Measurements from ENCODE around the gene SH3BP2. TPM values are rescaled to one million over a fixed set of nuclear protein-coding genes. Genes with fewer than 3 reads are reported as not detected.

SH3BP2 gene
- total RNA-seq, 1 donor from 2014 or later = 62.1 TPM

DNA sequence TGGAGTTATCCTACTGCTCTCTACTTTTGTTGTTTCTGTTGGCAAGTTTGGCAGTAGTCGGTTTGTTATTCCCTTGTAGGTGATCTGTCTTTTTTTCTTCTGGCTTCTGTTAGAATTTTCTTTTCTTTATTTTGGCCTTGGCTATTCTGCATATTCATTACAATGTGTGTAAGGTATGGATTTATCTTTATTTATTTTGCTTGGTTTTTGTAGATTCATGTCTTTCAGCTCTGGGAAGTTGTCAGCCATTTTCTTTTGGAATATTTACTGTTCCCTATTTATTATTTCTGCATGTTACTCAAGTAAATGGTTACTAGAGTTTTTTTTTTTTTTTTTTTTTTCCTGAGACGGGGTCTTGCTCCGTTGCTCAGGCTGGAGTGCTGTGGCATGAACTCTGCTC is 63.4 kb downstream of the SH3BP2 start:
- DNase-seq (ENCODE audit: low spot score) = no peak

DNA sequence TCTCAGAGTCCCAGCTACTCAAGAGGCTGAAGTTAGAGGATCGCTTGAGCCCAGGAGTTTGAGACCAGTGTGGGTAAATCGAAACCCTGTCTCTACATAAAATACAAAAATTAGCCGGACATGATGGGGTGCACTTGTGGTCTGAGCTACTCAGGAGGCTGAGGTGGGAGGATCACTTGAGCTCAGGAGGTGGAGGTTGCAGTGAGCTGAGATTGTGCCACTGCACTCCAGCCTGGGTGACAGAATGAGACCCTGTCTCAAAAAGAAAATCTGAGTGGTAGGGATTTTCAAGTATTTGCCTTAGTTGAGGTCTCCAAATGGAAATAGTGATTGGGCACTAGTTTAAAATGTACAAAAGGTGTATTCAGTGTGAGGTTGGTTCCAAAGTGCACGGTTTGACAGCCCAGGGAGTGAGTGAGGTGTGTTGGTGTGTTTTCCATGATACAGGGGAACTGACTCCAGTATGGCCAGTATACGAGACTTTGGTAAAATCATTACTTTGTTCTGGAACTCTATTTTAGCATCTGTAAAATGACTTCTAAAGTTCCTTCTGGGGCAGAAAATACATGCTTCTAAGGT is 64.6 kb downstream of the SH3BP2 start:
- DNase-seq (ENCODE audit: low spot score) = no peak

DNA sequence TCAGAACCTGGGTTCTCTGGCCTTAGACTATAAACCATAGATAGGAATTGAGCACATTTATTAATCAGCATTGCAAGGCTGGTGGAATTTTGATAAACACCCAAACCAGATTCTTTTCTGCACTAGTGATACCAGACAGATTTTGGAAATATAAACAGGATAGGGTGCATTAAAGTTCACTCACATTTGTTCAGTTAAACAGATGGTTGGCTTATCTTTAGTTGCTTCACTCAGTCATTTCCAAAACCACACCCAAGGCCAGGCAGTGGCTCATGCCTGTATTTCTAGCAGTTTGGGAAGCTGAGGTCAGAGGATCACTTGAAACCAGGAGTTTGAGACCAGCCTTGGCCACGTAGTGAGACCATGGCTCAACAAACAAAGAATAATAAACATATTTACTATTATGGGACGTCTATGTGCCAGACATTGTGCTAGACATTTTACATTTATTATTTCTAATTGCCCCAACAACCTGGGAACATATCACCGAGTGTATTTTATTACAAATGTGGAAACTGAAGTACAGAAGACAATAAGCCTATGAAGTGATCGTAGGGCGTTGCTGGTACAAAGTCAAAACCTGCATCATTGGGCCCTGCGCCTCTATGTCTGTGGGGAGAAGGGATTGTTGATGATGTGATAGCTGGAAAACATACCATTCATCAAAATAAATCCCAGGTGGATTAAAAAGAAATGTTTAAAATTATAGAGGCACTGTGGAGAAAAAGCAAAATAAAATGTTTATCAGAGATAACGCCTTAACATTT is 65.7 kb downstream of the SH3BP2 start:
- no peak for DNase-seq (ENCODE audit: low spot score)

DNA sequence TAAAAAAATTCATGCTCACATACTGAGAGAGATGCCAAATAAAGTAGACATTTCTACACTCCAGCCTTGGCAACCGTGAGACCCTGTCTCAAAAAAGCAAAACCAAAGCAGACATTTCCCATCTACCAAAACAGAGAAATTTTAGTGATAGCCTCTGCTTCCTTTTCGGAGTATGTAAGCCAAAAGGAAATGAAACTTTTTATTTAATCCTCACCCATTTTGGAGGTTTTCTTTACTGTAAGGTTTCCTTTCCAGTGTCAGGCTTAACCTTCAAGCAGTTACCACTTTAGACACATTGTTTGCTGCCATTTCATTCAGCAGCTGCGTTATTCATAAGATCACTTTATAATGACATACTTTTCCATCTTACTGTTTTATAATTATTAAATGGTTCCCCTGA is 66.6 kb downstream of the SH3BP2 start:
- DNase-seq (ENCODE audit: low spot score) = no peak

DNA sequence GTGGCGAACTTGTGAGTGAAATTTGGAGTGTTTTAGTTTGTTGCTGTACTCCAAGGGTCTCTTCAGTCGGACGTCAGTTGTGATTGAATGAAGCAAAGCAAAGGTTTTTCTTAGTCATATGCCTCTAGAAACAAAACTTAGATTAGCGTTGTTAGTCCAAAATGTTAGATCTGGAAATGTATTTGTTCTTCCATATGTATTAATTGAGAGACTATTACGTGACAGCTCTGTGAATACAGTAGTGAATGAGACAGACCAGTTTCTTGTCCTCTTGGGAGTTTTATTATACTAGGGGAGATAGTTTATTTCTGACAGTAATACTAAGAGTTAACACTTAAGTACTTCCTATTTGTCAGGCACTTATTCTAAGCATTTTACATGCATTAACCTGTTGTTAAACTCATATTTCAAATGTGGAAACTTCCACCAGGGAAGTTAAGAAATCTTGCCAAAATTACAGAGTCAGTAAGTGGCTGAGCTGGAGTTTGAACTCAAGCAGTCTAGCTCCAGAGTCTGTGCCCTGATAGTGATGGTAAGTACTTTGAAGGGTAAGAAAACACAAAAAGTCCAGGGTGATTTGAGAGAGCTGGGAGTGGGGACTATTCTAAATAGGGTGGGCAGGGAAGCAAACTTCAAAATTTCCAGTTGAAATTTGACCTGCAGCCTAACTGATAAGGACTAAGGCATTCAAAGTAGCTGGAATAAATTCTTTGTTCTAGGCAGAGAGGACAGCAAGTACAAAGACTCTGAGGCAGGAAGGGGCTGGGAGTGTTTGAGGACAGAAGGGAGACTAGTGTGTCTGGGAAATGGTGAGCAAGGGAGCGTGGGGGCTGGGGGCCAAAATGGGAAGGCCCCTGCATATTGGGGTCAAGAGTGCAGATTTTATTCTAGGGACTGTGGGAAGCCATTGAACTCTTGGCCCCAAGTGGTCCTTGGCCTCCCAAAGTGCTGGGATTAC is 67.8 kb downstream of the SH3BP2 start:
- no peak for DNase-seq (ENCODE audit: low spot score)

- no peak for DNase-seq (ENCODE audit: low spot score)
Observed at GRCh38 chr4:2861631-2862436, 68.9 kb downstream of the SH3BP2 start.

DNA sequence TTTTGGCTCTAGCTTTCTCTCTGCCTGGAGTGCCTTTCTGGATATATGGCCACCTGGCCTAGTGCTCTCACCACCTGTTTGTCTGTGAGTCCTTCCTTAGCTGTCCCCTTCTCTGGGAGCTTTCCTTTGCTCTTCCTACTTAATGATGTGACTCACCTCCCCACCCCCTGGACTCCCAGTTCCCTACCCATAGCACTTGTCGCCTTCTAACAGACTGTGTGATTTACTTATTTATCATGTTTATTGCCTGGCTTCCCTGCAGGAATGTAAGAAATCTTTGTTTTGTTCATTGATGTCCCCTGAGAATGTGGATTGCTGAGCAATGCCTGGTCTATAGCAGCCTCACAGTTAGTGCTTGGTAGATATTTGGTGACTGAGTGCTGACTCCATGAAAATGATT is 69.6 kb downstream of the SH3BP2 start:
- no peak for DNase-seq (ENCODE audit: low spot score)

DNA sequence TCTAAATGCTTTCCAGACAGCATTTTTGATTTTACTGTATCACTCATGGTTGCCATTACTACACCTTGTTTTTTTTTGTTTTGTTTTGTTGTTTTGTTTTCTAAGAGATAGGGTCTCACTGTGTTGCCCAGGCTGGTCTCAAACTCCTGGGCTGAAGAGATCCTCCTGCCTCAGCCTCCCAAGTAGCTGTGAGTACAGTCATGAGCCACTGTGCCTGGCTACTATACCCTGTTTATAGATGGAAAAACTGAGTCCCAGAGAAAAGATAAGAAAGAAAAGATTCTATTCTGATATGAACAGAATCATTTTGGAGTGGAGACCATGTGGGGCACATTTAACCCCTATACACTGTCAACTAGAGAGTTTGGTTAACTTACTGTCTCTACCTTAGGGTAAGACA is 70.8 kb downstream of the SH3BP2 start:
- DNase-seq (ENCODE audit: low spot score) = no peak

DNA sequence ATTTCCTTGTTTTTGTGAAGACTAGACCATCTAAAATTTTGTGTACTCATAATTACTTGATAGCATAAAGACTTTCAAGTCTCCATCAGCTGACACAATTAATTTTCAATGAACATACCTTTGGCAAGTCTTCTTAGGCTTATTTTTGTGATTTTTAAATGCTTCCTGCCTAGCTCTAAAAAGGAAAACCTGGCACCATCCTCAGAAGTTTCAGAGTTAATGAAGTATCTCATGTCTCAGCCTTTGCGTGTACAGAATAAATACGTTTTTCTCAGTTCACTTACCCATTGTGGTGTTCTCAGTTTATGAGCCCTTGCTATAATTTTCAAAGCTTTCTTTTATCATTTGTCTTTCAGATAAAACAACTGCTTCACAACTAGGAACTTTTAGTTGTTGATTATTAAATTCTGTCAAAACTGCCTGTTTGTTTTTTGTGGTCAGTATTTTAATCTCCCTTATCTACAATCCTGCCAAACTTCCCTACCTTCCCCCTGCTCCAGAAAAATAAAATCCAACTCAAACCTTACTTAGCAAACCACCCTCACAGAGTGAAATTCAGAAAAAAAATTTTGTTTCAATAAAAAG is 72.4 kb downstream of the SH3BP2 start:
- DNase-seq (ENCODE audit: low spot score) = no peak

GRCh38 chr4:2866160-2866861 is 73.4 kb downstream of the SH3BP2 start:
- no peak for DNase-seq (ENCODE audit: low spot score)

- DNase-seq (ENCODE audit: low spot score) = no peak
Observed at GRCh38 chr4:2866891-2867290, 74.0 kb downstream of the SH3BP2 start.

GRCh38 chr4:2867758-2868491 is 75.0 kb downstream of the SH3BP2 start:
- peak; percentile 47 for DNase-seq (ENCODE audit: low spot score)

- no peak for DNase-seq (ENCODE audit: low spot score)
Observed at GRCh38 chr4:2868877-2869487, 76.1 kb downstream of the SH3BP2 start.

DNA sequence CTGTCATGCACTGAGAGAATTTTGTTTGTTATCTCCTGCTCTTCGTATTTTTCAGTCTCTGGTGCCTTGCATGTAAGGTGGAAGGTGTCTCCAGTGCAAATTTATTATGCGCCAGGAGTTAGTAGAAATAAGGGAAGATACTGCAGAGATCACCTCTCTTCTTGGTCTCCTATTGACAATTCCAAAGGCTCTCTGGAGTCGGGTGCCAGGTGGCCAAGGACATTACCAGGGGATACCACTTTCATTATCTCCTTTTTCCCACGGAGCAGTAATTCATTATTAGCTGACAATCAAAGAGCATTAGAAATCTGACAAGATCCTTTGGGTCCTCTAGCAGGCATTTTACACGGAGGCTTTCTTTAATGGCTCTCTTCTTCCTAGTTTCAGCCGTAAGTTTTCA is 76.8 kb downstream of the SH3BP2 start:
- DNase-seq (ENCODE audit: low spot score) = no peak

GRCh38 chr4:2870082-2870481 is 77.2 kb downstream of the SH3BP2 start:
- DNase-seq (ENCODE audit: low spot score) = no peak

DNA sequence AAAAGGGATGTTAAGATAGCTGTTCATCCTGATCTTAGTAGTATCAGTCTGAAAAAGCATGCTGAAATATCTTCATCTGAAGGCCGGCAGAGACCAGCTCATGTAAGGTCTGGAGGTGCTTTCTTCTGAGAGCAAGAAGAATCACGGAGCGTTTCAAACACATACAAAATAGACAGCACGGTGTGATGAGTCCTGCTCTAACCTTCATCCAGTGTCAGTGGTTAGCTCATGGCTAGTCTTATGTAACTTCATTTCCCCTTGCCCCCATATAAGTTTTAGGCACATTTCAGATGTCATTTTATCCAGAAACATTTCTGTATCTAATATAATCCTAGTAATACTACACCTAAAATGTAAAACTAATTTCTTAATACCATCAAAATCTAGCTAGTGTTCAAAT is 78.6 kb downstream of the SH3BP2 start:
- no peak for DNase-seq (ENCODE audit: low spot score)

DNA sequence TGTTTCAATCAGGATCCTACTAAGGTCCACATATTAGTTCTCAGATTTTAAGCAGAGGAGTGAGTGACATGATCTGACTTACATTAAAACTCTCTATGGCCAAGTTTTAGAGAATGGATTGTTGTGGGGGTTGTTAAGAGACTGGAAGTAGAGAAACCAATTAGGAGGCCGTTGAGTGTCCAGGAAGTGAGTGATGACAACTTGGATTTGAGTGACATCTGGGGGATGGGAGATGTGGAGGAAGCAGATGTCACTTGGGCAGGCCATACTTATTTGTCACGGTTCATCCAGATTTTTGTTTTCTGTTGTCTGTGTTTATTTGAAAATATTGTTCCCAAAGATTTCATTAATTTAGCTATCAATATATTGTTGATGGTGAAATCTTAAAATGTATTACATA is 79.0 kb downstream of the SH3BP2 start:
- no peak for DNase-seq (ENCODE audit: low spot score)

DNA sequence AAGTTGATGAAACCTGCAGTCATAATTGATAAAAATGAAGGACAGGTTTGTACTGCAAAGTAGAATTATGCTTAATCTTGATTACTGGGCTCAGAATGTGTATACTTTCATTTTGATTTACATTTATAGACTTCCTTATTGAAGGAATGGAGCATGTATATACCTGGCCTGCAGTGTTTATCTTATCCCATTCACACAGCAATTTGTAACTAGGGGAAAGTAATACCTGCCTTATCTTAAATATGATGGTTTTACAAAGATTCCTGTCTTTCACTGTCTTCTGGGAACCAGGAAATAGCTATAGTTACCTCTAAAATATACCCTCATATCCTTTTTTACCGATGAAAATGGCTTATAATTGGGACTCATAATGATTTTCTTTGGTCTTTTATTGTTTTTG is 80.4 kb downstream of the SH3BP2 start:
- DNase-seq (ENCODE audit: low spot score) = no peak

- no peak for DNase-seq (ENCODE audit: low spot score)
Observed at GRCh38 chr4:2874861-2875260, 82.0 kb downstream of the SH3BP2 start.

GRCh38 chr4:2875556-2875955 is 82.7 kb downstream of the SH3BP2 start:
- no peak for DNase-seq (ENCODE audit: low spot score)

Measured in mucosa of gallbladder (tissue), 1 donor.